Muscle layer of colon (tissue), 2 donors: ENCODE results near the gene TMBIM4.
"Not testable (repeated sequence)": the region's sequence is repeated elsewhere in the genome, so short reads cannot be mapped to it uniquely, and the experiment has no call there.

ENCODE experiments used
- H3K27ac ChIP-seq: one replicate; pipeline ENCODE4 v1.7.0; 2013; ENCODE audit warnings: low read depth, mild to moderate bottlenecking, low read length, moderate library complexity
- H3K27me3 ChIP-seq, 2 donors: one replicate each; pipeline ENCODE4 v1.7.0; 2013; ENCODE audit warnings: low read length in 2 of 2, mild to moderate bottlenecking in 2 of 2; ENCODE audit not compliant: insufficient read depth in 2 of 2, control insufficient read depth in 1 of 2
- H3K36me3 ChIP-seq: one replicate; pipeline ENCODE4 v1.7.0; 2013; ENCODE audit warnings: mild to moderate bottlenecking, low read length; ENCODE audit not compliant: insufficient read depth
- H3K4me1 ChIP-seq: one replicate; pipeline ENCODE4 v1.7.0; 2013; ENCODE audit warnings: mild to moderate bottlenecking, low read length; ENCODE audit not compliant: insufficient read depth
- H3K4me3 ChIP-seq, 2 donors: one replicate each; pipeline ENCODE4 v1.7.0; 2013; ENCODE audit warnings: low read length in 2 of 2, low read depth in 1 of 2, mild to moderate bottlenecking in 1 of 2, moderate library complexity in 1 of 2
- H3K9ac ChIP-seq: one replicate; pipeline ENCODE4 v1.7.0; 2013; ENCODE audit warnings: low read length
- H3K9me3 ChIP-seq: one replicate; pipeline ENCODE4 v1.7.0; 2013; ENCODE audit warnings: mild to moderate bottlenecking, low read length
- donor health status: abdominal sarcoma.
- donor health status: Adenocarcinoma of cecum.

Gene TMBIM4

DNA sequence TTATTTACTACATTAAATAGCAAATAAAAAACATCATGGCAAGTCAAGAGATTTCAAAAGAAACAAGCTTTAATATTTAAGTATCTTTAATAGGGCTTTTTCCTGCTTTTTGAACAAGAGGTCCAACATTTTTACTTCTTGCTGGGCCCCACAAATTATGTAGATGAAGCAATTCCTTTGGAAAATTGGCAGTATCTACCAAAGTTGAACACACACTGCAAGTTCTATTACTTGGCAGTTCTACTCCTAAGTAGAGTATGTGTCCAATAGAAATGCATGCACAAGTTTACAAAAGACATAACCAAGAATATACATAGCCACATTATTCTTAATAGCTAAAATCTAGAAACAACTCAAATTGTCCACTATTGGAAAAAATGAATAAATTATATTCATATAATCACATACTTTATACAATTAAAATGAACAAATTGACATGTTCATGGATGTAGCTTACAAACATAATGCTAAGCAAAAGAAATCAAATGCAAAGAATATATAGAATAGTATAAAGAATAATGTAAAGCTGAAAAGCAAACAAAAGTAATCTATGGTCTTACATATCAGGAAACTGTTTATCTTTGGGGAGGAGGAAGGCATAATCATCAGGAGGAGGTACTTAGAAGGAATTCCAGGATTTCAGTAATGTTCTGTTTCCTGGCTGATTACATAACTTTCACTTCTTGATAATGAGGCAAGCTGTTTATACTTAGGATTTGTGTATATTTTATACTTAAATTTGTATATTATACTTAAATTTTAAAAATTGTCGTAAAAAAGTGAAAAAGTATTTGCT is 6.5 kb upstream of the TMBIM4 start:
- H3K27me3 ChIP-seq, result no peaks in the 10 kb centered on the region
- no peaks in the 10 kb centered on the region for H3K9me3 ChIP-seq
- no peak overlapping the region for H3K9ac ChIP-seq
- H3K36me3 ChIP-seq, result no peaks in the 10 kb centered on the region
- H3K4me3 ChIP-seq, result no peak overlapping the region
- H3K4me1 ChIP-seq, result no peaks in the 10 kb centered on the region
- H3K27ac ChIP-seq, result no peak overlapping the region

DNA sequence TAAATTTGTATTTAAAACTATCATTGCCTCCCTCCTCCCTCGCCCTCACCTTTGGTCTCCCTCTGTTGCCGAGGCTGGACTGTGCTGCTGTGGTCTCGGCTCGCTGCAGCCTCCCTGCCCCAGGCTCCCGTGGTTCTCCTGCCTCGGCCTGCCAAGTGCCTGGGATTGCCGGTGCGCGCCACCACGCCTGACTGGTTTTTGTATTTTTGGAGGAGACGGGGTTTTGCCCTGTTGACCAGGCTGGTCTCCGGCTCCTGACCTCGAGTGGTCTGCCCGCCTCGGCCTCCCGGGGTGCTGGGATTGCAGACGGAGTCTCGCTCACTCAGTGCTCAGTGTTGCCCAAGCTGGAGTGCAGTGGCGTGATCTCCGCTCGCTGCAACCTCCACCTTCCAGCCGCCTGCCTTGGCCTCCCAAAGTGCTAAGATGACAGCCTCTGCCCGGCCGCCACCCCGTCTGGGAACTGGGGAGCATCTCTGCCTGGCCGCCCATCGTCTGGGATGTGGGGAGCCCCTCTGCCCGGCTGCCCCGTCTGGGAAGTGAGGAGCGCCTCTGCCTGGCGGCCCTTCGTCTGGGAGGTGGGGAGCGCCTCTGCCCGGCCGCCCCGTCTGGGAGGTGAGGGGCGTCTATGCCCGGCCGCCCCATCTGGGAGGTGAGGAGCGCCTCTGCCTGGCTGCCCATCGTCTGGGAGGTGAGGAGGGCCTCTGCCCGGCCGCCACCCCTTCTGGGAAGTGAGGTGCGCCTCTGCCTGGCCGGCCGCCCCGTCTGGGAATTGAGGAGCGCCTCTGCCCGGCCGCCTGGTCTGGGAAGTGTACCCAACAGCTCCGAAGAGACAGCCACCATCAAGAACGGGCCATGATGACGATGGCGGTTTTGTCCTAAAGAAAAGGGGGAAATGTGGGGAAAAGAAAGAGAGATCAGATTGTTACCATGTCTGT is 4.9 kb upstream of the TMBIM4 start:
- not testable (repeated sequence) for H3K9me3 ChIP-seq, H3K9ac ChIP-seq, H3K4me1 ChIP-seq

DNA sequence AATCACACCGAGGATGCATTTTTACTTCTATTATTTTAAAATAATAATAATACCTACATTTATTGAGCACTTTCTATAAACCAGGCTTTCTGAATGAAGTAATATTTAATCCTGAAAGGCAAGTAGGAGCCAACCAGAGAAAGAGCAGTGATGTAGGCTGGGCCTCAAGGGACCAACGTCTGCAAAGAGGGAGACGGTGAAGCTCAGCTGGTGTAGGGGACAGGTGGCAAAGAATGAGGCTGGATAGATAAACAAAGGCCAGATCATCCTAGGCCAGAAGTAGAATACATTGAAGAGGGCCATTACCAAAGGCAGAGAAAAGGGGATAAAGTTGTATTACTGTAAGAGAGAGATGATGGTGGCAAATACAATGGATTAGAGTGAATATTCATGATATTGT is 810 bp upstream of the TMBIM4 start:
- H3K27ac ChIP-seq, result peak overlapping the region; percentile 93

More for the DNA sequence above, 4.9 kb upstream of the TMBIM4 start:
- not testable (repeated sequence) for H3K27me3 ChIP-seq, H3K27ac ChIP-seq, H3K36me3 ChIP-seq, H3K4me3 ChIP-seq

DNA sequence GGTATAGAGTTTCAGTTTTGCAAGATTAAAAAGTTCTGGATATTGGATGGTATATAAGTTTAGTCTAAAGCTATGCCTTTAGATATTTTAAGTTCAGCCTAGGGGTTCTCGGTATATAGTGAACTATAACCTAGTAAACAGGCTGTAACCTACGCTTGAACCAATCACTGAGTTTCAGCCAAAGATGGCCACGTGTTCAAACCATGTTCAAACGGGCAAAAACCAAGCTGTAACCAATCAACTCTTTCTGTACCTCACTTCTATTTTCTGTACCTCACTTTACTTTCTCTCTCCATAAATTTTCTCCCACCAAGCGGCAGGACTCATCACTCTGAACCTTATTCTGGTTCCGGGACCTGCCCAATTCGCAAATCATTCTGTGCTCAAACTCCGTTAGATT is 1.4 kb downstream of the TMBIM4 start:
- peaks cover 15% of the 10 kb centered on the region for H3K4me1 ChIP-seq
- H3K9me3 ChIP-seq, result no peaks in the 10 kb centered on the region
- H3K27ac ChIP-seq, result peak overlapping the region; percentile 93
- peak overlapping the region in 1 of 2 donors; percentile 90 for H3K4me3 ChIP-seq
- peak overlapping the region; percentile 95 for H3K9ac ChIP-seq
- H3K36me3 ChIP-seq, result no peaks in the 10 kb centered on the region
- H3K27me3 ChIP-seq, result no peaks in the 10 kb centered on the region

More for the DNA sequence above, 810 bp upstream of the TMBIM4 start:
- Histone ChIP-seq H3K27me3 (no peaks in the 10 kb centered on the region), H3K4me1 (peaks cover 15% of the 10 kb centered on the region), H3K9ac (no peak overlapping the region), H3K36me3 (no peaks in the 10 kb centered on the region), H3K9me3 (no peaks in the 10 kb centered on the region), H3K4me3 (no peak overlapping the region)

DNA sequence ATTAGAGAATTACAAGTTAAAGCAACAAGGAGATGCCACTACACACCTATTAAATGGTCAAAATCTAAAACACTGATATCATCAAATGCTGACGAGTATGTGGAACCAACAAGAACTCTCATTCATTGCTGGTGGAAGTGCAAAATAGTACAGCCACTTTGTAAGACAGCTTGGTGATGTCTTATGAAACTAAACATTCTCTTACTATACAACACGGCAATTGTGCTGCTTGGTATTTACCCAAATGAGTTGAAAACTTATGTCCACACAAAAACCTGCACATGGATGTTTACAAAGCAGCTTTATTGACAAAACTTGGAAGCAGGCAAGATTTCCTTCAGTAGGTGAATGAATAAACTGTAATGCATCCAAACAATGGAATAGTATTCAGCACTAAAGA is 3.2 kb downstream of the TMBIM4 start:
- peaks cover 15% of the 10 kb centered on the region for H3K4me1 ChIP-seq

DNA sequence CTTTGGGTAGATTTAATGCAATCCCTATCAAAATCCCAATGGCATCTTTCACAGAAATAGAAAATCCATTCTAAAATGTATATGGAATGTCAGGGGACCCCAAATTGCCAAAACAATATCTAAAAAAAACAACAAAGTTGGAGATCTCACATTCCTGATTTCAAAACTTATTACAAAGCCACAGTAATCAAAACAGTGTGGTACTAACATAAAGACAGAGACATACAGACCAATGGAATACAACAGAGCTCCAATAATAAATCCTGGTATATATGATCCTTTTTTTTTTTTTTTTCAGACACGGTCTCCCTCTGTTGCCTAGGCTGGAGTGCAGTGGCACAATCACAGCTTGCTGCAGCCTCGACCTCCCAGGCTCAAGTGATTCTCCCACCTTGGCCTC is 4.7 kb downstream of the TMBIM4 start:
- Histone ChIP-seq H3K4me3 (no peak overlapping the region), H3K27me3 (no peaks in the 10 kb centered on the region), H3K9ac (no peak overlapping the region), H3K36me3 (no peaks in the 10 kb centered on the region), H3K4me1 (peaks cover 15% of the 10 kb centered on the region), H3K9me3 (no peaks in the 10 kb centered on the region), H3K27ac (no peak overlapping the region)

More for the DNA sequence above, 3.2 kb downstream of the TMBIM4 start:
- Histone ChIP-seq H3K9ac (no peak overlapping the region), H3K27me3 (no peaks in the 10 kb centered on the region), H3K27ac (no peak overlapping the region), H3K36me3 (no peaks in the 10 kb centered on the region), H3K9me3 (no peaks in the 10 kb centered on the region), H3K4me3 (no peak overlapping the region)

DNA sequence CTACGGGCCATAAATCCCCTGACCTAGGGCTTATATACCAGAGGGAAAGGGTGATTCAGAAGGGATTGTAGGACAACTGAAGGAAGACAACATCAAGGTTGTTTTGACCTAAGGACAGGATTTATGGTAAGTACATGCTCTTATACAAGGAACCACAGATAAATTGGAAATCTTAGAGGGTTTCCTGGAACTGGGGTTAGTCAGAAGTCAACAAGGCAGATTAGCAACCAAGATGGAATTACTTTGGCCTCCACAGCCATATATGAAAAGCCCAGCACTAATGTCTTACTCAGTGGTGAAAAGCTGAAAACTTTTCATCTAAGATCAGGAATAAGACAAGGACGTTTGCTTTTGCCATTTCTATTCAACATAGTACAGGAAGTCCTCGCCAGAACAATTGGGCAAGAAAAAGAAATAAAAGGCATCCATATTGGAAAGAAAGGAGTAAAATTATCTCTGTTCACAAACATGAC is 5.4 kb downstream of the TMBIM4 start:
- Histone ChIP-seq H3K4me3 (no peak overlapping the region), H3K4me1 (peaks cover 15% of the 10 kb centered on the region), H3K27ac (no peak overlapping the region), H3K9ac (no peak overlapping the region), H3K36me3 (peaks cover under 1% of the 10 kb centered on the region), H3K9me3 (no peaks in the 10 kb centered on the region), H3K27me3 (no peaks in the 10 kb centered on the region)

DNA sequence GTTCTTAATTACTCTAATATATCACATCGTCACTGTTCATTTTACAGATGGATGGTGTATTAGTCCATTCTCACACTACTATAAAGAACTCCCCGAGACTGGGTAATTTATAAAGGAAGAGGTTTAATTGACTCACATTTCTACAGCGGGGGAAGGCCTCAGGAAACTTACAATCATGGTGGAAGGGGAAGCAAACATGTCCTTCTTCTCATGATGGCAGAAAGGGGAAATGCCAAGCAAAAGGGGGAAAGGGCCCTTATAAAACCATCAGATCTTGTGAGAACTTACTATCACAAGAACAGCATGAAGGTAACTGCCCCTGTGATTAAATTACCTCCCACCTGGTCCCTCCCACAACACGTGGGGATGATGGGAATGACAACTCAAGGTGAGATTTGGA is 6.5 kb downstream of the TMBIM4 start:
- H3K27ac ChIP-seq, result no peak overlapping the region
- H3K36me3 ChIP-seq, result peaks cover 9% of the 10 kb centered on the region
- H3K9me3 ChIP-seq, result no peaks in the 10 kb centered on the region
- no peak overlapping the region for H3K4me3 ChIP-seq
- H3K9ac ChIP-seq, result no peak overlapping the region
- H3K4me1 ChIP-seq, result peaks cover 8% of the 10 kb centered on the region
- H3K27me3 ChIP-seq, result no peaks in the 10 kb centered on the region

DNA sequence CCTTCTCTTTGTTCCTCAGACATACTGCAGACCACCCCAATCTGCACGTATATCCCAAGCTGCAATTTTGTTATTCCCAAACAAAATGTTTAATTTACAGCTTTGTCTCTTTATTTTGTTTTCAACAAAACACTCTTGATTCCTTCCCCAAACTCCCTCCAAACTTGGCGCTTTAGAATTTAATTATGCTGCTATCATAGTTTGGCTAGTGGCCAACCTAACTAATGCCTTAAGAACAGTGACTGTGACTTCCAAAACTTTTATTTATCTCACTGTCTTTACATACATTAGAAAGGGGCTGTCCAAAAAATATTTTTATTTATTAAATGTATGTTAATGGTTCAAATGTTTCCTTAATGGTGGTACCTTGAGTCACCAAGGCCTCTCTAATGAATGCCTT is 7.1 kb downstream of the TMBIM4 start:
- Histone ChIP-seq H3K4me3 (no peak overlapping the region), H3K27ac (no peak overlapping the region), H3K27me3 (no peaks in the 10 kb centered on the region), H3K9ac (no peak overlapping the region), H3K9me3 (no peaks in the 10 kb centered on the region), H3K4me1 (peaks cover 2% of the 10 kb centered on the region), H3K36me3 (peaks cover 9% of the 10 kb centered on the region)

DNA sequence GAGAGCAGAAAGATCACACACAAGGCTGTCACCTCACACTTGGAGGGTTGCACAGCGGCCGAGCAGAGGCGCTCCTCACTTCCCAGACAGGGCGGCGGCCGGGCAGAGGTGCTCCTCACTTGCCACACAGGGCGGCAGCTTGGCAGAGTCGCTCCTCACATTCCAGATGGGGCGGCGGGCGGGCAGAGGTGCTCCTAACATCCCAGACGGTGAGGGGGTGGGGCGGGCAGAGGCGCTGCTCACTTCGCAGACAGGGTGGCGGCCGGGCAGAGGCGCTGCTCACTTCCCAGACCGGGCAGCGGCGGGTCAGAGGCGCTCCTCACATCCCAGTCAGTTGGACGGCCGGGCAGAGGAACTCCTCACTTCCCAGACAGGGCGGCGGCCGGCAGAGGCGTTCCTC is 9.1 kb downstream of the TMBIM4 start:
- Histone ChIP-seq H3K4me3 (no peak overlapping the region), H3K9me3 (no peaks in the 10 kb centered on the region), H3K27ac (no peak overlapping the region), H3K27me3 (no peaks in the 10 kb centered on the region), H3K36me3 (peaks cover 9% of the 10 kb centered on the region), H3K9ac (no peak overlapping the region), H3K4me1 (no peaks in the 10 kb centered on the region)

DNA sequence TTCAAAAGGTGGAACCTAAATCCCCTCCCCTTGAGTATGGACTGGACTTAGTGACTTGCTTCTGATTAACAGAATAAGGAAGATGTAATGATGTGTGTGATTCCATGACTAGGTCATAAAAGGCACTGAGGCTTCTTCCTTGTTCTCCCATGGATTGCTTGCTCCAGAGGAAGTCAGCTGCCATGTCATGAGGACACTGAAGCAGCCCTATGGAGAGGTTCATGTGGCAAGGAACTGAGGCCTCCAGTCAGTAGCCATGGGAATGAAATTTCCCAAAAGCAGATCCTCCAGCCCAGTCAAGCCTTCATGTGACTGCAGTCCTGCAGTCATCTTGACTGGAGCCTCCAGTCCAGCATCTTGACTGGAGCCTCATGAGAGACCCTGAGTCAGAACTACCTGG is 10.7 kb downstream of the TMBIM4 start:
- Histone ChIP-seq H3K36me3 (peaks cover 9% of the 10 kb centered on the region), H3K9me3 (no peaks in the 10 kb centered on the region), H3K27me3 (no peaks in the 10 kb centered on the region), H3K4me1 (peaks cover 12% of the 10 kb centered on the region), H3K4me3 (no peak overlapping the region), H3K9ac (no peak overlapping the region), H3K27ac (no peak overlapping the region)
